ENCODE measurements around the gene ARL6IP1. TPM values are rescaled to one million over a fixed set of nuclear protein-coding genes. Genes with fewer than 3 reads are reported as not detected.
A peak's percentile ranks its signal among the peaks of the same experiment; 100 is the strongest.

The ARL6IP1 gene
- total RNA-seq, 1 experiment from 2014 or later, result 197 TPM

GRCh38 chr16:18827890-18828289, 26.5 kb upstream of the ARL6IP1 start:
- no peak overlapping the region for H3K27ac ChIP-seq (ENCODE audit: insufficient read length, low read depth, low read length)
- no peak overlapping the region for H4K5ac ChIP-seq (ENCODE audit: insufficient read length, low read depth, low read length)
- no CpG with 5 or more reads among the region's 4 CpGs for WGBS (ENCODE audit: extremely low coverage, insufficient read length, low lambda C conversion rate)
- no peaks in the 10 kb centered on the region for H3K9me3 Mint-ChIP-seq
- H4K20me1 ChIP-seq (ENCODE audit: control insufficient read depth, insufficient read depth, insufficient read length), result no peaks in the 10 kb centered on the region
- H3K79me1 ChIP-seq (ENCODE audit: insufficient read depth, low read depth, low read length, poor library complexity, severe bottlenecking), result no peaks in the 10 kb centered on the region
- H3K18ac ChIP-seq (ENCODE audit: insufficient read length, low read depth, low read length), result no peak overlapping the region
- no peak overlapping the region for H2BK120ac ChIP-seq (ENCODE audit: low read depth, low read length, poor library complexity, severe bottlenecking)
- no peak overlapping the region for H2BK15ac ChIP-seq (ENCODE audit: low read depth, low read length)
- peak overlapping the region in 2 of 3 experiments; percentile 2 to 77; a peak in 2 of 7 replicates for H3K27ac Mint-ChIP-seq
- H3K4me1 Mint-ChIP-seq, result peaks cover 6 to 8% of the 10 kb centered on the region in 2 experiments
- H3K9ac ChIP-seq (ENCODE audit: extremely low read depth, insufficient read length, low read length), result no peak overlapping the region
- peaks cover 25 to 51% (median 44%) of the 10 kb centered on the region in 3 experiments; a peak in 6 of 7 replicates for H3K36me3 Mint-ChIP-seq (ENCODE audit: insufficient read depth in 1 of 3, low read depth in 3 of 3)
- no peaks in the 10 kb centered on the region for H3K27me3 Mint-ChIP-seq (ENCODE audit: low read depth)
- H4K8ac ChIP-seq (replicated peaks; ENCODE audit: insufficient read length, low read depth, low read length), result no peak overlapping the region
- no peaks in the 10 kb centered on the region for H3K23me2 ChIP-seq (ENCODE audit: insufficient read length, low read depth, low read length, poor library complexity, severe bottlenecking)
- H2BK5ac ChIP-seq (ENCODE audit: insufficient read length, low read length), result no peak overlapping the region
- H2BK20ac ChIP-seq (ENCODE audit: low read depth, low read length, poor library complexity, severe bottlenecking), result no peak overlapping the region
- no peak overlapping the region for H4K91ac ChIP-seq (ENCODE audit: insufficient read length, low read depth, low read length)
- DNase-seq, result no peak
- no peak overlapping the region for H3K4me2 ChIP-seq (ENCODE audit: insufficient read depth, insufficient read length, low read length)
- H2AK5ac ChIP-seq (ENCODE audit: insufficient read length, low read length), result no peak overlapping the region
- TF ChIP-seq, protein P1, sequence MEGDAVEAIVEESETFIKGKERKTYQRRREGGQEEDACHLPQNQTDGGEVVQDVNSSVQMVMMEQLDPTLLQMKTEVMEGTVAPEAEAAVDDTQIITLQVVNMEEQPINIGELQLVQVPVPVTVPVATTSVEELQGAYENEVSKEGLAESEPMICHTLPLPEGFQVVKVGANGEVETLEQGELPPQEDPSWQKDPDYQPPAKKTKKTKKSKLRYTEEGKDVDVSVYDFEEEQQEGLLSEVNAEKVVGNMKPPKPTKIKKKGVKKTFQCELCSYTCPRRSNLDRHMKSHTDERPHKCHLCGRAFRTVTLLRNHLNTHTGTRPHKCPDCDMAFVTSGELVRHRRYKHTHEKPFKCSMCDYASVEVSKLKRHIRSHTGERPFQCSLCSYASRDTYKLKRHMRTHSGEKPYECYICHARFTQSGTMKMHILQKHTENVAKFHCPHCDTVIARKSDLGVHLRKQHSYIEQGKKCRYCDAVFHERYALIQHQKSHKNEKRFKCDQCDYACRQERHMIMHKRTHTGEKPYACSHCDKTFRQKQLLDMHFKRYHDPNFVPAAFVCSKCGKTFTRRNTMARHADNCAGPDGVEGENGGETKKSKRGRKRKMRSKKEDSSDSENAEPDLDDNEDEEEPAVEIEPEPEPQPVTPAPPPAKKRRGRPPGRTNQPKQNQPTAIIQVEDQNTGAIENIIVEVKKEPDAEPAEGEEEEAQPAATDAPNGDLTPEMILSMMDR (conservative IDR thresholded peaks at IDR 0.05), result no peak
- H3K4me1 ChIP-seq (ENCODE audit: insufficient read depth, low read length), result no peaks in the 10 kb centered on the region
- H3K23ac ChIP-seq (ENCODE audit: insufficient read length, low read depth, low read length), result no peak overlapping the region
- no peak overlapping the region for H2BK12ac ChIP-seq (ENCODE audit: insufficient read length, low read depth, low read length)
- H2AFZ ChIP-seq (ENCODE audit: low read length), result no peak overlapping the region
- no peaks in the 10 kb centered on the region for H3K79me2 ChIP-seq (ENCODE audit: insufficient read depth, low read length)
- no peak overlapping the region for H3K56ac ChIP-seq (ENCODE audit: insufficient read length, low read depth, low read length)
- no peak overlapping the region for H3K4me3 Mint-ChIP-seq
- no peaks in the 10 kb centered on the region for H3K27me3 ChIP-seq (ENCODE audit: insufficient read depth, low read length)
- no peak overlapping the region for H3K4ac ChIP-seq (ENCODE audit: low read depth, low read length)
- no peaks in the 10 kb centered on the region for H3K9me3 ChIP-seq (ENCODE audit: control insufficient read depth, low read depth, low read length)
- no peak overlapping the region for H3T11ph ChIP-seq (ENCODE audit: low read length)
- no peak overlapping the region for H3K14ac ChIP-seq (ENCODE audit: insufficient read depth, low read length)

Measured in H9 (cell line).